BLaER1 (cell line): ENCODE results near the gene EGLN1.

Experiments used
- H3K27ac ChIP-seq: shearing (Covaris generic); formaldehyde crosslinking; 2 replicates; pipeline ENCODE4 v1.8.1; 2022
- H3K27me3 ChIP-seq: shearing (Covaris generic); formaldehyde crosslinking; 2 replicates; pipeline ENCODE4 v1.8.1; 2022
- H3K36me3 ChIP-seq: shearing (Covaris generic); formaldehyde crosslinking; 2 replicates; pipeline ENCODE4 v1.8.1; 2022
- H3K4me1 ChIP-seq: shearing (Covaris generic); formaldehyde crosslinking; 2 replicates; pipeline ENCODE4 v1.8.1; 2022
- H3K4me2 ChIP-seq: shearing (Covaris generic); formaldehyde crosslinking; 2 replicates; pipeline ENCODE4 v1.8.1; 2022
- H3K4me3 ChIP-seq: shearing (Covaris generic); formaldehyde crosslinking; 2 replicates; pipeline ENCODE4 v1.8.1; 2022
- H3K9ac ChIP-seq: shearing (Covaris generic); formaldehyde crosslinking; 2 replicates; pipeline ENCODE4 v1.8.1; 2022
- H3K9me3 ChIP-seq: shearing (Covaris generic); formaldehyde crosslinking; 2 replicates; pipeline ENCODE4 v1.8.1; 2022
- H4K20me1 ChIP-seq: shearing (Covaris generic); formaldehyde crosslinking; 2 replicates; pipeline ENCODE4 v1.8.1; 2022
- Cebpa-rat ChIP-seq: shearing (Covaris generic); IDR thresholded peaks from 2 replicates; pipeline ENCODE4 v1.8.1; 2022

The EGLN1 gene

DNA sequence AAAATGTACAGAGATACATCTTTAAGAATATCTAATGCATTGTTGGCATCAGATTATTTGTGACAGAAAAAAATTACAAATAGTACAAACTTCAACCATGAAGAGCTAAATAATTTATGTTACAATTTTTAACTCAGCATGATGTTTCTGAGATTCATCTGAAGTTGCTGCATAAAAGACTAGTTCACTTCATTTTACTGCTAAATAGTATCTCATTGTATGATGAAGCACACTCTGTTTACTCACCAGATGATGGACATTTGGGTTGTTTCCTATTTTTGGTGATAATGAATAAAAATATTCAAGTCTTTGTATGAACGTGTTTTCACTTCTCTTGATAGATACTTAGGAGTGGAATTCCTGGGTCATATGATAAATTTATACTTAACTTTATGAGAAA, 20.6 kb downstream of the EGLN1 start:
- H3K9ac ChIP-seq: no peak overlapping the region
- H4K20me1 ChIP-seq: peaks cover 97% of the 10 kb centered on the region
- H3K36me3 ChIP-seq: peaks cover 62% of the 10 kb centered on the region
- H3K27ac ChIP-seq: no peak overlapping the region
- no peaks in the 10 kb centered on the region for H3K27me3 ChIP-seq
- no peak overlapping the region for H3K4me2 ChIP-seq
- H3K4me1 ChIP-seq: peaks cover 15% of the 10 kb centered on the region; the same call in 1 of the 2 replicates
- no peaks in the 10 kb centered on the region; the same call in 1 of the 2 replicates for H3K9me3 ChIP-seq
- no peak for TF ChIP-seq Cebpa-rat
- H3K4me3 ChIP-seq: no peak overlapping the region

DNA sequence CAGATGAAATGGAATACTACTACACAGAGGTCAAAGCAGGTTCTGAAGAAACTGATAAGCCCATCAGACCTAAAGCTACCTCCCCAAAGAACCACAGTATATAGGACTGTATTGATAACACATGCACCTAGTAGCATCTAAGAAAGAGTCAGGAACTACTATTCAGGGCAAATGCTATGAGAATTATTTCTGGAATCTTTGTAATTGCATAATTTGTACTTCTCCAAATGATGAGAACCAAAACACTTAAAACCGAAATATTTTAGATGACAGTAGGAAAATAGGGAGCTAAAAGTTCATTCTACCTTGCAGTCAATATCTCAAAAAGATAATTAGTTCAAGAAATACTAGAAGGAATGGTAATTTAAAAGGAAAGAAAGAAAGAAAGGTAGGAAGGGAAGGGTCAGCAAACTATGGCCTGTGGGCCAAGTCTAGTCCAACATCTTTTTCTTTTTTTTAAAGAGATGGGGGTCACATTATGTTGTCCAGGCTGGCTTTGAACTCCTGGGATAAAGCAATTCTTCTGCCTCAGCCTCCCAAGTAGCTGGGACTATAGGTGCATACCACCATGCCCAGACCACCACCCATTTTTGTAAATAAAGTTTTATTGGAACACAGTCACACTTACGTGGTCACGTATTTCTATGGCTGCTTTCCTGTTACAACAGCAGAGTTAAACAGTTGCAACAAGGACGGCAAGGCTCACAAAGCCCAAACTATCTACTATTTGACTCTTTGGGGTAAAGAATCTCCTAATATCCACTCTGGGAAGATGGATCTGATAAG, 24.0 kb downstream of the EGLN1 start:
- H3K27ac ChIP-seq: no peak overlapping the region
- no peak overlapping the region for H3K4me2 ChIP-seq
- no peak overlapping the region for H3K9ac ChIP-seq
- no peaks in the 10 kb centered on the region for H3K27me3 ChIP-seq
- peaks cover 53% of the 10 kb centered on the region for H3K36me3 ChIP-seq
- H3K4me1 ChIP-seq: peaks cover 29% of the 10 kb centered on the region
- peaks cover 100% of the 10 kb centered on the region for H4K20me1 ChIP-seq
- no peak for TF ChIP-seq Cebpa-rat
- H3K4me3 ChIP-seq: no peak overlapping the region
- no peaks in the 10 kb centered on the region; the same call in 1 of the 2 replicates for H3K9me3 ChIP-seq

DNA sequence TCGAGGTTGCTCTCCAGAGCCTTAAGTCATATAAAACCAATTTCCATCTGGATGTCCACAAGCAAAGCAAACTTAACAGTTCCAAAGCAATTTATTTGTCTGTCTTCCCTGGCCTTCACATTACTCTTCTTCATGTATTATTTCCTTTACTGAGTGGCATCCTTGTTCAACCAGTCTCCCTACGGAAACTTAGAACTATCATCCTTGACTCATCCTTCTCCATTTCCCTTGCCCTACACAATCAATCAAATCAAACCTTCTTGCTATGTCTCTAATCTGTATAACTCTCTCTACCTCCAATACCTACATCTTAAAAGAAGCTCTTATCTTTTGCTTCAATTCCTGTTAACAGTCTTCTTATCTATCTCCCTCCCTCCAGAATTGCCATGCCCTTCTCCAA, 25.4 kb downstream of the EGLN1 start:
- no peak for TF ChIP-seq Cebpa-rat
- Histone ChIP-seq H4K20me1 (peaks cover 96% of the 10 kb centered on the region), H3K9ac (no peak overlapping the region), H3K27ac (no peak overlapping the region), H3K4me2 (no peak overlapping the region; the same call in 1 of the 2 replicates), H3K36me3 (peaks cover 56% of the 10 kb centered on the region), H3K9me3 (no peaks in the 10 kb centered on the region), H3K27me3 (no peaks in the 10 kb centered on the region), H3K4me1 (peaks cover 29% of the 10 kb centered on the region), H3K4me3 (no peak overlapping the region)

DNA sequence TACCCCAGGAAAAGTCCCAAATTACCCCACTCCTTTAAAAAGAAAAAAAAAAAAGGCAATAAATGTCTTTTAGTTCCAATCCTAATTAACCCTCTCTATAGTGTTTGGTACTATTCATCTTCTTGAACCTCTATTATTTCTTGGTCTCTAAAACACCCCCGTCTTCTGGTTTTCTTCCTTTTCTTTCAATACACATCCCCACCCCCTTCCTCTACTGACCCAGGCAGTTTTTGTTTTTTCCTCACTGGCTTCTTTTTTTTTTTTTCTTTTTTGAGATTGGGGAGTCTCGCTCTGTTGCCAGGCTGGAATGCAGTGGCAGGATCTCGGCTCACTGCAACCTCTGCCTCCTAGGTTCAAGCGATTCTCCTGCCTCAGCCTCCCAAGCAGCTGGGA, 26.1 kb downstream of the EGLN1 start:
- Histone ChIP-seq H3K36me3 (peaks cover 58% of the 10 kb centered on the region), H3K27ac (no peak overlapping the region), H3K9me3 (no peaks in the 10 kb centered on the region), H3K27me3 (no peaks in the 10 kb centered on the region), H3K4me3 (no peak overlapping the region), H3K4me2 (no peak overlapping the region), H3K9ac (no peak overlapping the region), H3K4me1 (peaks cover 29% of the 10 kb centered on the region), H4K20me1 (peaks cover 94% of the 10 kb centered on the region)
- TF ChIP-seq Cebpa-rat: no peak

DNA sequence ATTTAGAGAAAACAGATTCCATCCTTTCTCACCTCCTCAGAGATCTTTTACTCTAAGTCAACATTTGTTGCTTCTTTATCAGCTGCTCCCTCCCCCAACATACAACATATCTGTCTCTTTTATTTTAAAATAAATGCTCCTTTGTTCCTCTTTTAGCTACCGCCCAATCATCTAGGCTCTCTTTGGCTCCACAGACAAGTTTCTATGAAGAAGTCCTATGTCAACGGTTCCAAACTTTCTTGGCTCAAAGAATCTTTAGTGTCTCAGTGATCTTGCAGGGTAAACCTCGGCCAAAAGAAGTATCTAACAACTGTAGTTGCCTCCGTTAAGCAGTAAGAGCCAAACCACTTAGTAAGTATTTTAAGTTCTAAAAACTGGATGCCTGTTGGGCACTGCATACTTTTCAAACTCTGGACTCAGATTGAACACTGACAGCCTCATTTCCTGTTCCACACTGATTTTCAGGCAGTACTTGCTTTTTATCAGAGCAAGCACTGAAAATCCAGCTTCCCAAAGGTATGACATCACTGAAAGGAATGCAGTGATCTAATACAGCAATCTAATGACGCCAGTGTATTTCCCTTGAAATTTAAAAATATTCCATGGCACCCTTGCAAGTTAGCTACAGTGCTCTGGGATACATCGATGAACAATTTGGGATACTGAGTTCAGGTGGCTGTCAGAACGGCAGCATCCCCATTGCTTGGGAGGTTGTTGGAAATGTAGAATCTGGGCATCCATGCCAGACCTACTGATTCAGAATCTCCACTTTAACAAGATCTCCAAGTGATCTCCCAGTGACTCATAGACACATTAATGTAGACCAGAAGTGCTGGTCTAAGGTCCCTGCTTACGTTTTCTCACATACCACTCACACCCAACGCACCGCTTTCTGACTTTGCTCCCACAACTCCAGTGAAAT, 26.8 kb downstream of the EGLN1 start:
- H4K20me1 ChIP-seq: peaks cover 94% of the 10 kb centered on the region
- H3K4me3 ChIP-seq: no peak overlapping the region
- no peak overlapping the region for H3K27ac ChIP-seq
- H3K4me2 ChIP-seq: peak overlapping the region; percentile 17; the same call in 1 of the 2 replicates
- no peaks in the 10 kb centered on the region for H3K27me3 ChIP-seq
- H3K9me3 ChIP-seq: no peaks in the 10 kb centered on the region
- H3K9ac ChIP-seq: no peak overlapping the region
- no peak for TF ChIP-seq Cebpa-rat
- H3K4me1 ChIP-seq: peaks cover 29% of the 10 kb centered on the region
- peaks cover 58% of the 10 kb centered on the region for H3K36me3 ChIP-seq

DNA sequence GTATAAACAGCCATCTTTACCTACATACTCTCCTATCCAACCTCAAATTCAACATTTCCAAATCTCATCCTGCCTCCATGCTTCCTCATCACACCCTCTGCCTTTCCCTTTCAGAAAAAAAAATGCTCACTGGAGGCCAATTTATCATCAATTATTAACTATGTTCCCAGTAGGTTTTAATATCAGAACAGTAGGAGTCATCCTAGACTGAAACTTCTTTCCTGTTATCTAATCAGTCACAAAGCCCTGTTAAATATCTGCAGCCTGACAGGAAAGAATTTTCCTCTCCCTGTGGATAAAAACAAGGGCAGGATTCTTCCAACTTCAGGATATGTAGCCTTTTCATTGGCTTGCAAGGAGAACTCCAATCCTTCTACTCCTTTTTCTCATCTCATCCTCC, 28.4 kb downstream of the EGLN1 start:
- Histone ChIP-seq H3K4me2 (no peak overlapping the region), H3K4me3 (no peak overlapping the region), H4K20me1 (peaks cover 94% of the 10 kb centered on the region), H3K36me3 (peaks cover 54% of the 10 kb centered on the region), H3K4me1 (peaks cover 29% of the 10 kb centered on the region), H3K9me3 (peaks cover 7% of the 10 kb centered on the region; the same call in 1 of the 2 replicates), H3K27me3 (no peaks in the 10 kb centered on the region), H3K9ac (no peak overlapping the region), H3K27ac (no peak overlapping the region)
- TF ChIP-seq Cebpa-rat: no peak

DNA sequence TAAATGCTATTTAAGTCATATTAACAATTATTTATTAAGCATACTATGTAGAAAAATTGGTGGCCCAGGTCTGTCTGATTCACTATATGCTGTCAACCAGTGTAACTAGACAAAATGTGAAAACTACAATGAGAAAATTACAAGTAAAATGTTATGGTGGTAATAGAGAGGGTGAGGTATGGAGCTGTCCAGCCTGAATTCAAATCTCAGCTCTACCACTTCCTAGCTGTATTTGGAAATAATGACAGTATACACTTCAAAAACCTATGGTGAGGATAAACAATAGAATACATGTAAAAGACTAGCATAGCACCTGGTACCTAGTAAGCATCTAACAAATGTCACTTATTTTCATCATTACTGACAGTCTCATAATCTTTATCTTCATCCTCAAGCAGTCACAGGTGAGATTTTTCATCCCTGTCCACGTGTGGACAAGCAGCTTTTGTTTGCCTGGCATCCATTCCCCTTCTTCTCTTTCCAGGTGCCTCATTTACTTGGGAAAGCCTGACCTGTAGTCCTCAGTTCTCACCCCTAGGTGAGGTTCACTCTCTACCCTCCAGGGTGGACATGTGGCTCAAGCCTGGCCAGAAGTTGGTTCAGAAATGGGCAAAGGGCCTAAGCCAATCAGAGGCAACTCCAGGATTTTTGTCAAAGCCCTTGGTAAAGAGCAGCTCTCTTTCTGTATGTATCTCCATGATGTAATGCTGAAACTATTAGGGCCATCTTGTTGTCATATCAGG, 29.5 kb downstream of the EGLN1 start:
- peaks cover 94% of the 10 kb centered on the region for H4K20me1 ChIP-seq

DNA sequence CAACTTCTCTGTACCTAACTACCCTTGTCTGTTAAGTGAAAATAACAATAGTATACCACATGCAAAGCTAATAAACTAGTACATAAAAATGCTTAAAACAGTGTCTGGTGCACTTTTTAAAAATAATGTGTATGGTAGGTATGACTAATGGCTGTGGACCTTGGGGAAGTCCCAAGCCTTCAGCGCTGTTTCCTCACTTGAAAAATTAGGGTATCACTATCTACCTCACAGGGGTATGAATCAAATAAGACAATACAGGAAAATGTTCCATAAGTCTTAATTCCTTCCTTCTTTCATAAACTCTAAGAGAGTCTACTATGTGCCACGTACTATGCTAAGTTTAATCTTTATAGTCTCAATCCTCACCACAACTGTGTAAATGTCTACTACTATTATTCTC, 32.0 kb downstream of the EGLN1 start:
- Histone ChIP-seq H3K27me3 (no peaks in the 10 kb centered on the region), H3K27ac (no peak overlapping the region), H3K9me3 (peaks cover 7% of the 10 kb centered on the region; the same call in 1 of the 2 replicates), H3K4me3 (no peak overlapping the region), H4K20me1 (peaks cover 94% of the 10 kb centered on the region), H3K4me2 (no peak overlapping the region), H3K4me1 (no peaks in the 10 kb centered on the region), H3K36me3 (peaks cover 62% of the 10 kb centered on the region), H3K9ac (no peak overlapping the region)
- TF ChIP-seq Cebpa-rat: no peak

More for the DNA sequence above, 29.5 kb downstream of the EGLN1 start:
- Histone ChIP-seq H3K4me3 (no peak overlapping the region), H3K9me3 (peaks cover 7% of the 10 kb centered on the region; the same call in 1 of the 2 replicates), H3K4me2 (no peak overlapping the region), H3K27me3 (no peaks in the 10 kb centered on the region), H3K27ac (no peak overlapping the region), H3K9ac (no peak overlapping the region), H3K4me1 (peaks cover 23% of the 10 kb centered on the region), H3K36me3 (peaks cover 50% of the 10 kb centered on the region)
- TF ChIP-seq Cebpa-rat: no peak
